H1 (cell line): ENCODE results near the gene NKAIN2. TPM values are rescaled to one million over a fixed set of nuclear protein-coding genes. Genes with fewer than 3 reads are reported as not detected.

ENCODE experiments used
- BACH1 ChIP-seq: IDR thresholded peaks from 2 replicates; pipeline ENCODE4 v1.6.1; 2012; ENCODE audit warnings: low read length, improper control_type of control experiment
- BRCA1 ChIP-seq: IDR thresholded peaks from 2 replicates; pipeline ENCODE4 v1.6.1; 2012; ENCODE audit warnings: low read depth, low read length, improper control_type of control experiment
- CHD1 ChIP-seq: IDR thresholded peaks from 2 replicates; pipeline ENCODE4 v1.6.1; 2012; ENCODE audit warnings: low read depth, low read length, improper control_type of control experiment
- CHD7 ChIP-seq: fragments of 300-600 bp; sonication (generic); IDR thresholded peaks from 2 replicates; pipeline ENCODE4 v1.7.1; 2012; ENCODE audit warnings: low read length, moderate library complexity, mild to moderate bottlenecking, inconsistent platforms; ENCODE audit not compliant: insufficient replicate concordance
- HDAC2 ChIP-seq, 2 experiments: fragments of 300-600 bp in 1 of 2; sonication (generic) in 1 of 2; IDR thresholded peaks; 2 replicates each; pipeline ENCODE4 v1.6.1; 2011 to 2012; ENCODE audit warnings: low read depth in 2 of 2, low read length in 2 of 2, mild to moderate bottlenecking in 2 of 2, moderate library complexity in 2 of 2, borderline replicate concordance in 1 of 2, inconsistent platforms in 1 of 2
- RXRA ChIP-seq: IDR thresholded peaks from 2 replicates; pipeline ENCODE4 v1.6.1; 2011; ENCODE audit warnings: low read depth, mild to moderate bottlenecking, low read length, moderate library complexity; ENCODE audit not compliant: insufficient read depth
- SP4 ChIP-seq: IDR thresholded peaks from 2 replicates; pipeline ENCODE4 v1.6.1; 2012; ENCODE audit warnings: low read length, inconsistent platforms
- TAF7 ChIP-seq: optimal IDR thresholded peaks from 2 replicates; pipeline ENCODE3; 2011; ENCODE audit warnings: low read depth, mild to moderate bottlenecking, inconsistent platforms, low read length, moderate library complexity, borderline replicate concordance
- YY1 ChIP-seq: IDR thresholded peaks from 2 replicates; pipeline ENCODE4 v1.6.1; 2011; ENCODE audit warnings: low read depth, mild to moderate bottlenecking, low read length
- polyA plus RNA-seq, 7 experiments: library from polyadenylated mRNA; depleted of rRNA in 3 of 7; stranded (reverse) in 5 of 7; unstranded in 2 of 7; fragments of >200 nt in 5 of 7; fragments of 200-250 nt in 2 of 7; gene quantifications; 1 replicate in 5 of 7; 2 replicates in 1 of 7; 4 replicates in 1 of 7; pipeline versions ENCODE4 v1.2.1 to v1.2.3, GENCODE V29; 2011 to 2013; ENCODE audit warnings: missing spikeins in 2 of 7, mixed read lengths in 2 of 7
- total RNA-seq: library from RNA; stranded (reverse); fragmentation: NEBNext Ultra II Directional; extraction: Animal tissue kit (Norgen Biotek cat#: 25700); gene quantifications from 2 replicates; pipeline ENCODE4 v1.2.1, GENCODE V29; 2021
- TF ChIP-seq, protein P1 (sequence below): IDR thresholded peaks from 2 replicates; pipeline ENCODE4 v1.6.1; 2011; ENCODE audit warnings: low read depth, mild to moderate bottlenecking, low read length; ENCODE audit not compliant: insufficient read depth
- TF ChIP-seq, protein P2 (sequence below): IDR thresholded peaks from 2 replicates; pipeline ENCODE4 v1.6.1; 2012; ENCODE audit warnings: inconsistent platforms

Gene NKAIN2
- total and polyA plus RNA-seq, 2 of the 8 experiments (the other 6 are each of a cell fraction or from before 2014, with no cell fraction given) = 0.20 to 0.34 TPM

DNA sequence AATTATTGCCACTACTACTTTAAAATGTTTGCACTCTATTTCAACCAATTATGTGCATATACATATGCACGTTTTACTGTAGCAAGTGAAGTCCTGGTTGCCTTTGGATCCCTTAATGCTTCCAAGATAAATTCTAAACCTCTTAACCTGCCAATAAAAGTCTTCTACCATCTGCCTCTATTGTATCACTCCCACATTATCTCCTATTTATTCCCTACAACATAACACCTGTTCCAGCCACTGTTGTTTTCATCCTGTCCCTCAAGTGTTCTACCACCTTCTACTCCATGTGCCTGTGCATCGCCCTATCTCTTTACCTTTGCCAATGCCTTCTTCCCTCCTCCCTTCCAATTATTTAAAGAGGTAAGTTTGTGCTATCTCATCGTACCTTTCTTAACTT is 659.6 kb downstream of the NKAIN2 start (continued):
- TF ChIP-seq CHD7 = no peak
- TF ChIP-seq SP4 = no peak
- TF ChIP-seq, protein P1, sequence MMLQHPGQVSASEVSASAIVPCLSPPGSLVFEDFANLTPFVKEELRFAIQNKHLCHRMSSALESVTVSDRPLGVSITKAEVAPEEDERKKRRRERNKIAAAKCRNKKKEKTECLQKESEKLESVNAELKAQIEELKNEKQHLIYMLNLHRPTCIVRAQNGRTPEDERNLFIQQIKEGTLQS = no peak
- no peak for TF ChIP-seq CHD1
- TF ChIP-seq HDAC2 (IDR thresholded peaks at IDR 0.05; ENCODE audit: borderline replicate concordance in 1 of 2, low read depth in 2 of 2, low read length in 2 of 2) = no peak
- no peak for TF ChIP-seq TAF7
- TF ChIP-seq YY1 = no peak
- TF ChIP-seq BACH1 = no peak
- TF ChIP-seq RXRA = no peak
- no peak for TF ChIP-seq BRCA1
- TF ChIP-seq, protein P2, sequence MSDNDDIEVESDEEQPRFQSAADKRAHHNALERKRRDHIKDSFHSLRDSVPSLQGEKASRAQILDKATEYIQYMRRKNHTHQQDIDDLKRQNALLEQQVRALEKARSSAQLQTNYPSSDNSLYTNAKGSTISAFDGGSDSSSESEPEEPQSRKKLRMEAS = no peak
